ENCODE results near the gene FSTL4. TPM values are rescaled to one million over a fixed set of nuclear protein-coding genes. Genes with fewer than 3 reads are reported as not detected.

FSTL4 gene
- total and polyA plus RNA-seq, 4 donors, result 0.02 to 0.18 TPM; not detected in 2

- 82% methylated on average over 2 of the region's 2 CpGs for WGBS
- Histone ChIP-seq H3K4me3 (ENCODE audit: low read depth in 1 of 3, low read length in 3 of 3) (no peak overlapping the region), H3K9ac (ENCODE audit: low read depth in 1 of 2, low read length in 2 of 2) (no peak overlapping the region), H3K27ac (ENCODE audit: low read depth in 1 of 2, low read length in 2 of 2) (no peak overlapping the region), H3K36me3 (ENCODE audit: control insufficient read depth in 4 of 4, insufficient read depth in 3 of 4, low read depth in 1 of 4, low read length in 3 of 4) (no peaks in the 10 kb centered on the region), H3K9me3 (ENCODE audit: control insufficient read depth in 4 of 4, low read length in 3 of 4) (no peaks in the 10 kb centered on the region), H3K27me3 (ENCODE audit: control insufficient read depth in 4 of 4, insufficient read depth in 4 of 4, low read length in 3 of 4) (no peaks in the 10 kb centered on the region), H3K4me1 (ENCODE audit: control insufficient read depth in 4 of 4, insufficient read depth in 4 of 4, low read length in 3 of 4) (peaks cover 0 to 13% (median 6%) of the 10 kb centered on the region in 4 donors)
- DNase-seq (ENCODE audit: low spot score), result no peak
- no peak for TF ChIP-seq HNF4G (IDR thresholded peaks at IDR 0.05)
- no peak for TF ChIP-seq FOXA2 (IDR thresholded peaks at IDR 0.05)
- TF ChIP-seq, protein P1, sequence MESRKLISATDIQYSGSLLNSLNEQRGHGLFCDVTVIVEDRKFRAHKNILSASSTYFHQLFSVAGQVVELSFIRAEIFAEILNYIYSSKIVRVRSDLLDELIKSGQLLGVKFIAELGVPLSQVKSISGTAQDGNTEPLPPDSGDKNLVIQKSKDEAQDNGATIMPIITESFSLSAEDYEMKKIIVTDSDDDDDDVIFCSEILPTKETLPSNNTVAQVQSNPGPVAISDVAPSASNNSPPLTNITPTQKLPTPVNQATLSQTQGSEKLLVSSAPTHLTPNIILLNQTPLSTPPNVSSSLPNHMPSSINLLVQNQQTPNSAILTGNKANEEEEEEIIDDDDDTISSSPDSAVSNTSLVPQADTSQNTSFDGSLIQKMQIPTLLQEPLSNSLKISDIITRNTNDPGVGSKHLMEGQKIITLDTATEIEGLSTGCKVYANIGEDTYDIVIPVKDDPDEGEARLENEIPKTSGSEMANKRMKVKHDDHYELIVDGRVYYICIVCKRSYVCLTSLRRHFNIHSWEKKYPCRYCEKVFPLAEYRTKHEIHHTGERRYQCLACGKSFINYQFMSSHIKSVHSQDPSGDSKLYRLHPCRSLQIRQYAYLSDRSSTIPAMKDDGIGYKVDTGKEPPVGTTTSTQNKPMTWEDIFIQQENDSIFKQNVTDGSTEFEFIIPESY (IDR thresholded peaks at IDR 0.05), result no peak
- no peak for TF ChIP-seq SP1 (IDR thresholded peaks at IDR 0.05)
- TF ChIP-seq EGR1 (IDR thresholded peaks at IDR 0.05; ENCODE audit: low read depth in 2 of 2), result no peak
Measured at GRCh38 chr5:133266527-133266878, 345.8 kb downstream of the FSTL4 start.

DNA sequence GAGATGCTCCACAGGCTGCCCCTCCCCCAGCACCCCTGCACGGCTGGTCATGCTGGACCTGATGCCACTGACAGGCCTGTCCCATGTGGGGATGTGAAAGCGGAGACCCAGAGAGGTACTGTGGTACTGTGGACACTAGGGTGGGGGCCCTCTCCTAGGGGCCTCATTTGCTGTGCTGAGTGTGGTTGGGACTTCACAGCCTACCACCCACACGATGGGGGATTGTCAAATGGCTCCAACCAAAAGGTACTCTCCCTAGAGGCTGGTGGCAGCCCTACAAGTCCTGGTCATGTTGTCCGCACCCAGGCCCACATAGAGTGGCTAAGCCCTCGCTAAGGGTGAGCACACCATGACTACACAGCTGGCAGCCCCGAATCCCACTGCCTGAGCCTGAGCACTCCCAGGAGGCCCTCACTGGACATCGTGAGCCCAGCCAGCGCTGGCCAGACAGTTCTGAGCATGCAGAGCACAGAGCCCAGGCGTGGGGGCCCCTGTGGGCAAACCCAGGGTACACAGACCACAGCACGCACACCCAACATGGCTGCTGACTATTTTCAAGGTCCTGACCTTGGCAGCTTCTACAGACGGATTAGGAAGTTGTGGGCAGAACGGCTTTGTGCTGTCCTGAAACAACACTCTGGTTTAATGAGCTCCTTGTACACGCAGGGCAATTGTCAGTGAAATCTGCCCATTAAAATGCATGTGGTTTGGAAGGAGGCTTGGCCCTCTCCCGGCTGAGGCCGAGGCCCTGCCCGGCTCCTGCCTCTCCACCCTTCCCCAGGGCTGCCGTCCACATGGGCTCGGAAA, 346.4 kb downstream of the FSTL4 start:
- no peak for DNase-seq (ENCODE audit: low spot score)
- Histone ChIP-seq H3K4me1 (ENCODE audit: control insufficient read depth in 4 of 4, insufficient read depth in 4 of 4, low read length in 3 of 4) (peaks cover 0 to 13% (median 6%) of the 10 kb centered on the region in 4 donors), H3K27ac (ENCODE audit: low read depth in 1 of 2, low read length in 2 of 2) (no peak overlapping the region), H3K4me3 (ENCODE audit: low read depth in 1 of 3, low read length in 3 of 3) (no peak overlapping the region), H3K9me3 (ENCODE audit: control insufficient read depth in 4 of 4, low read length in 3 of 4) (no peaks in the 10 kb centered on the region), H3K27me3 (ENCODE audit: control insufficient read depth in 4 of 4, insufficient read depth in 4 of 4, low read length in 3 of 4) (no peaks in the 10 kb centered on the region), H3K9ac (ENCODE audit: low read depth in 1 of 2, low read length in 2 of 2) (no peak overlapping the region), H3K36me3 (ENCODE audit: control insufficient read depth in 4 of 4, insufficient read depth in 3 of 4, low read depth in 1 of 4, low read length in 3 of 4) (no peaks in the 10 kb centered on the region)
- TF ChIP-seq SP1 (IDR thresholded peaks at IDR 0.05) (no peak), FOXA1 (IDR thresholded peaks at IDR 0.05) (no peak), FOXA2 (IDR thresholded peaks at IDR 0.05) (no peak), GABPA (IDR thresholded peaks at IDR 0.05 in 1 of 2, conservative IDR thresholded peaks at IDR 0.05 in 1 of 2) (no peak), YY1 (IDR thresholded peaks at IDR 0.05) (no peak), TAF1 (conservative IDR thresholded peaks at IDR 0.05) (no peak), HNF4G (IDR thresholded peaks at IDR 0.05) (no peak), NR2F2 (IDR thresholded peaks at IDR 0.05) (no peak), RAD21 (IDR thresholded peaks at IDR 0.05) (no peak), JUND (IDR thresholded peaks at IDR 0.05) (no peak), HNF4A (conservative IDR thresholded peaks at IDR 0.05) (no peak), RXRA (IDR thresholded peaks at IDR 0.05) (no peak), EGR1 (IDR thresholded peaks at IDR 0.05; ENCODE audit: low read depth in 2 of 2) (no peak), REST (IDR thresholded peaks at IDR 0.05) (no peak)
- TF ChIP-seq, protein P2, sequence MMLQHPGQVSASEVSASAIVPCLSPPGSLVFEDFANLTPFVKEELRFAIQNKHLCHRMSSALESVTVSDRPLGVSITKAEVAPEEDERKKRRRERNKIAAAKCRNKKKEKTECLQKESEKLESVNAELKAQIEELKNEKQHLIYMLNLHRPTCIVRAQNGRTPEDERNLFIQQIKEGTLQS (IDR thresholded peaks at IDR 0.05), result no peak
- TF ChIP-seq, protein P1 (IDR thresholded peaks at IDR 0.05), result no peak
- TF ChIP-seq, protein P3, sequence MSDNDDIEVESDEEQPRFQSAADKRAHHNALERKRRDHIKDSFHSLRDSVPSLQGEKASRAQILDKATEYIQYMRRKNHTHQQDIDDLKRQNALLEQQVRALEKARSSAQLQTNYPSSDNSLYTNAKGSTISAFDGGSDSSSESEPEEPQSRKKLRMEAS (IDR thresholded peaks at IDR 0.05), result no peak
- TF ChIP-seq, protein P4, sequence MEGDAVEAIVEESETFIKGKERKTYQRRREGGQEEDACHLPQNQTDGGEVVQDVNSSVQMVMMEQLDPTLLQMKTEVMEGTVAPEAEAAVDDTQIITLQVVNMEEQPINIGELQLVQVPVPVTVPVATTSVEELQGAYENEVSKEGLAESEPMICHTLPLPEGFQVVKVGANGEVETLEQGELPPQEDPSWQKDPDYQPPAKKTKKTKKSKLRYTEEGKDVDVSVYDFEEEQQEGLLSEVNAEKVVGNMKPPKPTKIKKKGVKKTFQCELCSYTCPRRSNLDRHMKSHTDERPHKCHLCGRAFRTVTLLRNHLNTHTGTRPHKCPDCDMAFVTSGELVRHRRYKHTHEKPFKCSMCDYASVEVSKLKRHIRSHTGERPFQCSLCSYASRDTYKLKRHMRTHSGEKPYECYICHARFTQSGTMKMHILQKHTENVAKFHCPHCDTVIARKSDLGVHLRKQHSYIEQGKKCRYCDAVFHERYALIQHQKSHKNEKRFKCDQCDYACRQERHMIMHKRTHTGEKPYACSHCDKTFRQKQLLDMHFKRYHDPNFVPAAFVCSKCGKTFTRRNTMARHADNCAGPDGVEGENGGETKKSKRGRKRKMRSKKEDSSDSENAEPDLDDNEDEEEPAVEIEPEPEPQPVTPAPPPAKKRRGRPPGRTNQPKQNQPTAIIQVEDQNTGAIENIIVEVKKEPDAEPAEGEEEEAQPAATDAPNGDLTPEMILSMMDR (IDR thresholded peaks at IDR 0.05; ENCODE audit: low read depth, low read length, missing input control), result no peak
- WGBS, result 90% methylated on average over 18 of the region's 18 CpGs

Measured in liver (tissue), 9 donors.